Measurements from ENCODE around the gene TAOK1. TPM values are rescaled to one million over a fixed set of nuclear protein-coding genes. Genes with fewer than 3 reads are reported as not detected.
"Not testable (repeated sequence)": the region's sequence is repeated elsewhere in the genome, so short reads cannot be mapped to it uniquely, and the experiment has no call there.

The TAOK1 gene
- polyA plus RNA-seq, 12 donors: 31.2 to 40.7 (median 35.1) TPM; not detected in 1

GRCh38 chr17:29443041-29443739, 53.0 kb downstream of the TAOK1 start:
- no peak for DNase-seq

- no peak for DNase-seq
Observed at GRCh38 chr17:29444589-29444988, 54.4 kb downstream of the TAOK1 start.

DNA sequence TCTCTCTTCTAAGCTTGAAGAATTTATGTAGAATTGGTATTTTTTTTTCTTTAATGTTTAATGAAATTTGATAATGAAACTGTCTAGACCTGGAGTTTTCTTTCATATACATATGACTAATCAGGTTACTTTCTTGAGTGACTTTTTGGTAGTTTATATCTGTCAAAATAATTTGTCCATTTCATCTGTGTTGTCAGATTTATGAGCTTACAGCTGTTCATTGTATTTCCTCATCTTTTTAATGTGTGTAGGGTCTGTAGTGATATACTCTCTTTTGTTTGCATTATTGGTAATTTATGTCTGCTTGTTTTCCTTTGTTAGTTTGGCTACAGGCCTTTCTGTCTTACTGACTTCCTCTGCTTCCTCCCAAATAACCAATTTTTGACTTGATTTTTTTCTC, 55.7 kb downstream of the TAOK1 start:
- DNase-seq: no peak

DNA sequence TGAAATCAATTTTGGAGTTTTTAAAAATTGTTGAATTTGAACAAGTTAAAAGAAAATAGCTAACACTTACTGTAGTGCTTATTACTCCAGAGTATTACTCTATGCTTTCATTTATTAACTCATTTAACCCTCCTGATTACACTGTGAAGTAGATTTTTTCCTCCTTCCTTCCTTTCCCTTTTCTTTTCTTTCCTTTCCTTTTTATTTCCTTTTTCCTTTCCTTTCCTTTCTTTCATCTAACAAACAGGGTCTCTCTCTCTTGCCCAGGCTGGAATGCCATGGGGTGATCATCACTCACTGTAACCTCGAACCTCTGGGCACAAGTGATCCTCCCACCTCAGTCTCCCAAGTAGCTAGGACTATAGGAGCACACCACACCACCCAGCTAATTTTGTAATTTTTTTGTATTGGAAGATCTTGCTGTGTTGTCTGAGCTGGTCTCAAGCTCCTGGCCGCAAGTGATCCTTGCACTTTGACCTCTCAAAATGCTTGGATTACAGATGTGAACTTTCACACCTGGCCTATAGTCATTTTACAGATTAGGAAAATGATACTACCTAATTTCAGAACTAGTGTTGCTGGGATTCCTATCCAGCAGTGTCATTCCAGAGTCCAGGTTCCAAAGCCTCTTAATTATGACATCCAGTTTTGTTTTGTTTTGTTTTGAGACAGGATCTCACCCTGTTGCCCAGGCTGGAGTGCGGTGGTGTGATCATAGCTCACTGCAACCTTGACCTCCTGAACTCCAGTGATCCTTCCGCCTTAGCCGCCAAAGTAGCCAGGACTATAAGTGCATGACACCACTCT, 59.9 kb downstream of the TAOK1 start:
- DNase-seq: no peak

GRCh38 chr17:29451121-29451742, 61.1 kb downstream of the TAOK1 start:
- no peak for DNase-seq

DNA sequence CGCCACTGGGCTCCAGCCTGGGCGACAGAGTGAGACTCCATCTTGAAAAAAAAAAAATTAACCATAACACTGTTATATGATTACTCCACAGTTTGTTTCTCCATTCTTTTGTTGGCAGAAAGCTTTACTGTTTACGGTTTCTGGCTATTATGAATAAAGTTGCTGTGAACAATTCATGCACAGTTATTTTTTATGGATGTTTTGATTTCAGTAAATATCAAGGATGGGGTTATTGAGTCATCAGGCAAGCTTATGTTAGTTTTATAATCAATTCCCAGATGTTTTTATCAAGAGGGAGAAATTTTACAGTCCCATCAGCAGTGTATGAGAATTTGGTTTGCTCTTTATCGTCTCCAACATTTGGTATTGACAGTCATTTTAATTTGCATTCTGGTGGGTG, 67.9 kb downstream of the TAOK1 start:
- DNase-seq: no peak

GRCh38 chr17:29461483-29462206, 71.5 kb downstream of the TAOK1 start:
- DNase-seq: no peak

- DNase-seq: no peak
Observed at GRCh38 chr17:29469276-29469675, 79.1 kb downstream of the TAOK1 start.

DNA sequence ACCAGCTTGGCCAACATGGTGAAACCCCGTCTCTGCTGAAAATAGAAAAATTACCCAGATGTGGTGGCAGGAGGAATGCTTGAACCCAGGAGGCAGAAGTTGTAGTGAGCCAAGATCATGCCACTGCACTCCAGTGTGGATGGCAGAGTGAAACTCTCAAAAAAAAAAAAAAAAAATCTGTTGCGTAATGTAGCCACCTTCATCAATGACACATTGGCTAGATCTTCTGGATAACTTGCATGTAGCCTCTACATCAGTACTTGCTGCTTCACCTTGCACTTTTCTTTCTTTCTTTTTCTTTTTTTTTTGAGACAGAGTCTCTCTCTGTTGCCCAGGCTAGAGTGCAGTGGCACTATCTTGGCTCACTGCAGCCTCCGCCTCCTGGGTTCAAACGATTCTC, 83.3 kb downstream of the TAOK1 start:
- DNase-seq: not testable (repeated sequence)

DNA sequence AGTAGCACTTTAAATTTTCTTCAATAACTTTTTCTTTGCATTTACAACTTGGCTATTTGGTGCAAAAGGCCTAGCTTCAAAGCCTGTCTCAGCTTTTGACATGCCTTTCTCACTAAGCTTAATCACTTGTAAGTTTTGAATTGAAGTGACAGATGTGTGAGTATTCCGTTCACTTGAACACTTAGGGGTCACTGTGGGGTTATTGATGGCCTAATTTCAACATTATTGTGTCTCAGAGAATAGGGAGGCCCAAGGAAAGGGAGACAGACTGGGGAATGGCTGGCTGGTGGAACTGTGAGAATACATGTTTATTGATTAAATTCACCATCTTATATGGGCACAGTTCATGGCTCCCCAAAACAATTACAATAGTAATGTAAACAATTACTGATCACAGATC, 84.1 kb downstream of the TAOK1 start:
- DNase-seq: no peak

- DNase-seq: no peak
Observed at GRCh38 chr17:29475891-29476290, 85.7 kb downstream of the TAOK1 start.

DNA sequence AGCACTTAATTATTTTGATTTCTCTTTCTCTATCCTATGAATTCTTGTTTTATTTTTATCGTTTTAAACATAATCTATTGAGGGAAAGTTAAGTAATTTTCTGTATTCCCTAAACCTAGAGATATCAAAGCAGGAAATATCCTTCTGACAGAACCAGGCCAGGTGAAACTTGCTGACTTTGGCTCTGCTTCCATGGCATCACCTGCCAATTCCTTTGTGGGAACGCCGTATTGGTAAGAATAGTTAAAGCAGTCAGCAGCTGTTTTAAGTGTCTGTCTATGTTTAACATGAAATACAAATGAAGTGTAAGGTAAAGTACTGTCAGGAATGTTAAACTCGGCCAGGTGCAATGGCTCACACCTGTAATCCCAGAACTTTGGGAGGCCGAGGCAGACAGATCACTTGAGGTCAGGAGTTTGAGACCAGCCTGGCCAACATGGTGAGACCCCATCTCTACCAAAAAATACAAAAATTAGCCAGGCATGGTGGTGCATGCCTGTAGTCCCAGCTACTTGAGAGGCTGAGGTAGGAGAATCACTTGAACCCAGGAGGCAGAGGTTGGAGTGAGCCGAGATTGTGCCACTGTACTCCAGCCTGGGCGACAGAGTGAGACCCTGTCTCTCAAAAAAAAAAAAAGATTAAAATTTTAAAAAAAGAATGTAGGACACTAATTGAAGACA, 90.2 kb downstream of the TAOK1 start:
- not testable (repeated sequence) for DNase-seq

DNA sequence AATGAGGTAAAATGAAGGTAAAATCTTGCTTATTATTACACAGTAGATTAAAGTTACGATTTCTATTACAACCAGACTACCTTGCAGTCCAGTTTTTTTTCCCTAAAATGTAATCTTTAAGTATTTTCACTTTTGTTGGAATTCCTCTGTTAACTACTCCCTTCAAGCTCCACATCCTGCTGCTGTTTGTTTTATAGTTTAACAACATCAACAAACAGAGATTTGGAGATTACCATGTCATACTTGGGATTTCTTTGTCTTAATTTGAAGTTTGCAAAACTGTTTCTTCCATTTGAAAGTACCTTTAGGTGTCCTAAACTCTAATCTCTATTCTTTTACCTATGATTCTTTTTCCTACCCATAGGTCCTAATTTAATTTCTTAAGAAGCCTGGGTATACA, 93.3 kb downstream of the TAOK1 start:
- no peak for DNase-seq

- no peak for DNase-seq
Observed at GRCh38 chr17:29495011-29495410, 104.8 kb downstream of the TAOK1 start.

DNA sequence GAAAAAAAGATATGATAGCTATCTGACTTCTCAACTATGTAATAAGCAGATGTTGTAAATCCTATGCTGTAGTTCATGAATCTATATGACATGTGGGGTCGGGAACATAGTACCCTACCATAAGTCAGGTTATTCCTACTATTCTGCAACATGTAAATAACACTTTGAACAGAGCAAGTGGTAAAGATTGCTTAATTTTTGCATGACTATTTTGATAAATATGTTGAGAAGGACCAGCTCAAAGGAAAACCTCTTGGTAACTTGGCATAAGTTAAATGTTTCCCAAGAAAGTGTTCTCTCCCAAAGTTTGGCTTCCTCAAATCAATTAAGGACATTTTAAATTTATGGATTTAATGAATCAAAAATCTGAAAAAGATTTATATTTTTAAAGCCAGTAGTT, 114.5 kb downstream of the TAOK1 start:
- DNase-seq: no peak

- no peak for DNase-seq
Observed at GRCh38 chr17:29505836-29506235, 115.7 kb downstream of the TAOK1 start.

- no peak for DNase-seq
Observed at GRCh38 chr17:29510953-29511352, 120.8 kb downstream of the TAOK1 start.

DNA sequence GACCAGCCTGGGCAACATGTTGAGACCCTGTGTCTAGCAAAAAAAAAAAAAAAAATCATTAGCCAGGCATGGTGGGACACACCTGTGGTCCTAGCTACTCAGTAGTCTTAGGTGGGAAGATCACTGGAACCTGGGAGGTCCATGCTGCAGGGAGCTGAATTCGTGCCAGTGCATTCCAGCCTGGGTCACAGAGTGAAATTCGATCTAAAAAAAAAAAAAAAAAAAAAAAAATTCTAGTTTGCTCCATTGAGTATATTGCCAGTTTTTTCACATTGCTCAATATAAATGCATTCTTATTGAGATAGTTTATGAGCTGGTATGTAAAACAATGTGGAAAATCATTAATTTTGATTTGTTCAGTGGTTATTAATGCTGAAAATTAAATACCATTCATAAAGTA, 124.6 kb downstream of the TAOK1 start:
- DNase-seq: no peak

DNA sequence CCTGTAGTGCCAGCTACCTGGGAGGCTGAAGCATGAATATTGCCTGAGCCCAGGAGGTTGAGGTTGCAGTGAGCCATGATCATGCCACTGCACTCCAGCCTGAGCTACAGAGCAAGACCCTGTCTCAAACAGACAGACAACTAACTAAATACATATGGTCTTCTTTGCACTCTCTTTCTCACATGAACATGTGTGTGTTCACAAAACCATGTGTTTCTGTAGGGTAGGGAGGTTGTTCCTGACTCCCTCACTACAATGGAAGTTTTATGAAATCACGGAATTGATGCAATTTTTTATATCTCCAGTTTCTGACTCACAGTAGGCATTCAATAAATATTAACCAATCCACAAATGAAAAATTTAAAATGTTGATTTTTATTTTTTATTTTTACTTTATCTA, 128.2 kb downstream of the TAOK1 start:
- no peak for DNase-seq

DNA sequence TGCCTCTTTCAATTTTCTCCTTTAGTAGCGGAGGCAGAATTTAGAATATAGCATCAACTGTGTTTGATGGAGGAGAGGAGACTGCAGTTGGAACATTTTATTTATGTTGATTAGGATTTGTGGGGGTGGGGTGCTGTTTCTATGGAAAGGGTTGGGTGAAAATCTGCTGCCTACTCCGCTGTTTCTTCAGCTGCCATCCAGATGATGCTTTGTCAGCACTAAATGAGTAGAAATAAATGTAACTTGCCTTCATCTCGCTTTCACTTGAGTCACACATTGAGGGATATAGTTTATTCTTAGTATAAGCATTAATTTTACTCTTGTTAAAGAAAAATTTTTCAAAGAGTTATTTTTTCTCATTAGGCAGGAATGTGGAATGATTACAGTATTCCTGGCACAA, 134.5 kb downstream of the TAOK1 start:
- DNase-seq: no peak

- DNase-seq: no peak
Observed at GRCh38 chr17:29526322-29526721, 136.2 kb downstream of the TAOK1 start.

GRCh38 chr17:29533976-29534375, 143.8 kb downstream of the TAOK1 start:
- DNase-seq: no peak
